ENCODE results near the gene NOP53. TPM values are rescaled to one million over a fixed set of nuclear protein-coding genes. Genes with fewer than 3 reads are reported as not detected.
"Not testable (repeated sequence)": the region's sequence is repeated elsewhere in the genome, so short reads cannot be mapped to it uniquely, and the experiment has no call there.

The NOP53 gene
- total and polyA plus RNA-seq, 8 donors, result 297 to 576 (median 392) TPM

DNA sequence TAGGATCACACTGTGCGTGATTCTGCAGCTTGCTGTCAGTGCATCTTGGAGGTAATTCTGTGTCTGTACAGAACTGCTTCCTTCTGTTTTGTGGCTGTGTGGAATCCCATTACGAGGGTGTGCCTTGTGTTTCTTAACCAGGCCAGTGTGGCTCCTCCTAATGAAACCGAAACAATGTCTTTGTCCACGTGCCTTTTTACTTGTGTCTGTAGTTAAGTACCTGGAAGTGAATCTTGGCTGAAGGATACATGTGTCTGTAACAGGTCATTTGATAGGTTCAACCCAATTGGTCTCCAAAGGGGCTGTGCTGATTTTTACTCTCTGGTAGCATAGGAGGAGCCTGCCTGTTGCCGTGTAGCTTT lies 13.1 kb downstream of the NOP53 start:
- intact Hi-C loops (cut with DNase I), result no loop called here
- Histone ChIP-seq H3K27me3 (no peaks in the 10 kb centered on the region), H3K27ac (no peak overlapping the region), H3K9me3 (no peaks in the 10 kb centered on the region), H3K4me3 (no peak overlapping the region), H3K4me1 (peaks cover 0 to 7% (median 6%) of the 10 kb centered on the region in 3 donors), H3K36me3 (peaks cover 0 to 43% (median 33%) of the 10 kb centered on the region in 3 donors)
- 94% methylated on average over 5 of the region's 5 CpGs for WGBS, 2 donors
- FAIRE-seq, result no peak
- no peak for DNase-seq
- ATAC-seq, result no peak
- TF ChIP-seq, protein P1, sequence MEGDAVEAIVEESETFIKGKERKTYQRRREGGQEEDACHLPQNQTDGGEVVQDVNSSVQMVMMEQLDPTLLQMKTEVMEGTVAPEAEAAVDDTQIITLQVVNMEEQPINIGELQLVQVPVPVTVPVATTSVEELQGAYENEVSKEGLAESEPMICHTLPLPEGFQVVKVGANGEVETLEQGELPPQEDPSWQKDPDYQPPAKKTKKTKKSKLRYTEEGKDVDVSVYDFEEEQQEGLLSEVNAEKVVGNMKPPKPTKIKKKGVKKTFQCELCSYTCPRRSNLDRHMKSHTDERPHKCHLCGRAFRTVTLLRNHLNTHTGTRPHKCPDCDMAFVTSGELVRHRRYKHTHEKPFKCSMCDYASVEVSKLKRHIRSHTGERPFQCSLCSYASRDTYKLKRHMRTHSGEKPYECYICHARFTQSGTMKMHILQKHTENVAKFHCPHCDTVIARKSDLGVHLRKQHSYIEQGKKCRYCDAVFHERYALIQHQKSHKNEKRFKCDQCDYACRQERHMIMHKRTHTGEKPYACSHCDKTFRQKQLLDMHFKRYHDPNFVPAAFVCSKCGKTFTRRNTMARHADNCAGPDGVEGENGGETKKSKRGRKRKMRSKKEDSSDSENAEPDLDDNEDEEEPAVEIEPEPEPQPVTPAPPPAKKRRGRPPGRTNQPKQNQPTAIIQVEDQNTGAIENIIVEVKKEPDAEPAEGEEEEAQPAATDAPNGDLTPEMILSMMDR (IDR thresholded peaks at IDR 0.05), result no peak

DNA sequence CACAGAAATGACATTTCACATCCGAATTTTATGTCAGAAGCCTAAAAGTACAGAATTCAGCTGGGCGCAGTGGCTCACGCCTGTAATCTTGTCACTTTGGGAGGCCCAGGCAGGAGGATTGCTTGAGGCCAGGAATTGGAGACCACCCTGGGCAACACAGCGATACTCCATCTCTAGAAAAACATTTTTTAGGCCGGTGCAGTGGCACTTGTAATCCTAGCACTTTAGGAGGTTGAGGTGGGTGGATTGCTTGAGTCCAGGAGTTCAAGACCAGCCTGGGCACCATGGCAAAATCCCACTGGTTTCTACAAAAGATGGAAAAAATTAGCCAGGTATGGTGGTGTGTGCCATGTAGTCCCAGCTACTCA lies 15.3 kb downstream of the NOP53 start:
- intact Hi-C loops (cut with DNase I), result no loop called here
- no peak for FAIRE-seq
- H3K36me3 ChIP-seq, result peaks cover 0 to 22% (median 19%) of the 10 kb centered on the region in 3 donors

GRCh38 chr19:47761566-47761965 lies 16.2 kb downstream of the NOP53 start:
- Histone ChIP-seq H3K36me3 (peaks cover 0 to 12% (median 10%) of the 10 kb centered on the region in 3 donors), H3K27me3 (no peaks in the 10 kb centered on the region), H3K4me3 (no peak overlapping the region), H3K27ac (no peak overlapping the region), H3K4me1 (peaks cover 0 to 7% (median 6%) of the 10 kb centered on the region in 3 donors), H3K9me3 (no peaks in the 10 kb centered on the region)
- no peak for ATAC-seq
- no peak for DNase-seq
- TF ChIP-seq, protein P1 (IDR thresholded peaks at IDR 0.05), result no peak
- no peak for FAIRE-seq
- WGBS, 2 donors, result 63 to 64% methylated on average over 5 of the region's 5 CpGs
- intact Hi-C loops (cut with DNase I), result no loop called here

More for the DNA sequence above, 15.3 kb downstream of the NOP53 start:
- TF ChIP-seq, protein P1 (IDR thresholded peaks at IDR 0.05), result no peak
- ATAC-seq, result no peak
- no peak overlapping the region for H3K4me3 ChIP-seq
- no peaks in the 10 kb centered on the region for H3K9me3 ChIP-seq
- H3K27me3 ChIP-seq, result no peaks in the 10 kb centered on the region
- H3K27ac ChIP-seq, result no peak overlapping the region
- no peak for DNase-seq
- 70 to 76% methylated on average over 5 of the region's 5 CpGs for WGBS, 2 donors
- peaks cover 0 to 7% (median 6%) of the 10 kb centered on the region in 3 donors for H3K4me1 ChIP-seq

DNA sequence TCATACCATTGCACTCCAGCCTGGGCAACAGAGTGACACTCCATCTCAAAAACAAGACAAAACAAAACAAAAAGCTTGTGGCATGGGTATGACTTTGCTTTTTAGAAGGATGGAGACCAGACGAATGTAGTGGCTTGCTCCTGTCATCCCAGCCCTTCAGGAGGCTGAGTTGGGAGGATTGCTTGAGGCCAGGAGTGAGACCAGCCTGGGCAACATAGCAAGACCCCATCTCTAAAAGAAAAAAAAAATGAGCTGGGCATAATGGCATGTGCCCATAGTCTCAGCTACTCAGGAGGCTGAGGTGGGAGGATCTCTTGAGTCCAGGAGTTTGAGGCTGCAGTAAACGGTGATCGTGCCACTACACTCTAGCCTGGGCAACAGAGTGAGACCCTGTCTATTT lies 16.8 kb downstream of the NOP53 start:
- intact Hi-C loops (cut with DNase I), result no loop called here
- H3K4me3 ChIP-seq, result no peak overlapping the region
- peaks cover 0 to 7% (median 6%) of the 10 kb centered on the region in 3 donors for H3K36me3 ChIP-seq
- H3K9me3 ChIP-seq, result no peaks in the 10 kb centered on the region
- no peaks in the 10 kb centered on the region for H3K27me3 ChIP-seq
- WGBS, 2 donors, result 56 to 59% methylated on average over 3 of the region's 3 CpGs
- DNase-seq, result no peak
- peaks cover 0 to 7% (median 6%) of the 10 kb centered on the region in 3 donors for H3K4me1 ChIP-seq
- TF ChIP-seq, protein P1 (IDR thresholded peaks at IDR 0.05), result no peak
- no peak for FAIRE-seq
- H3K27ac ChIP-seq, result no peak overlapping the region
- ATAC-seq, result no peak

DNA sequence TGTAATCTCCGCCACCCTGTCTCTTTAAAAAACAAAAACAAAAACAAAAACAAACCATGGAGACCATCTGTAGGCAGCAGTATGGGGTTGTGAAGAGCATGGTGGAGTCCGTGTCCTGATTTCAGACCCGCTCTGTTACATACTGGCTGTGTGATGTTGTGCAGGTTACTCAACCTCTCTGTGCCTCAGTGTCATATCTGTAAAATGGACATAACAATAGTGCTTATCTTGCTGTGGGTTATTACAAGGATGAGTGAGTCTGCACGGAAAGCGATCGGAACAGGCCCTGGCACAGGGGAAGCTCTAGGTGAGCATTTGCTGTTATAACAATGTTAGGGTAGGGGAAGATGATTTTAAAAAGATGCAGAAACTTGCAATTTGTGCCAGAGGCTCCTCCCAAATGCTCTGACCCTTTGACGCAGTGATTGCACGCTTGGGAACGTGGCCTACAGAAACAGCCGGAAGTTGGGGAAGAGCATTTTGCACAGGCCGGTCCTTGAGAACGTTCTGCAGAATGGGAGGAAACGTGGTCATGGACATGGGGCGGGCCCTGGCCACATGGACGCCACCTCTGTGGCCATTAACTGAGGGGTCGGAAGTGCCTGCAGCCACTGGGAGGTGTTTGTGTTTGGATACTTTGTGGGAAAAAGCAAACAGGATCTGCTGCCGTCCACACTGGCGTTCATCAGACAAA lies 17.4 kb downstream of the NOP53 start:
- H3K4me1 ChIP-seq, result peaks cover 0 to 4% (median 3%) of the 10 kb centered on the region in 3 donors
- H3K9me3 ChIP-seq, result no peaks in the 10 kb centered on the region
- H3K27me3 ChIP-seq, result no peaks in the 10 kb centered on the region
- H3K36me3 ChIP-seq, result peaks cover 0 to 7% (median 0%) of the 10 kb centered on the region in 3 donors
- WGBS, 2 donors, result 75% methylated on average over 18 of the region's 18 CpGs
- FAIRE-seq (no peak), DNase-seq (no peak), ATAC-seq (no peak)
- TF ChIP-seq, protein P1 (IDR thresholded peaks at IDR 0.05), result no peak
- no peak overlapping the region for H3K4me3 ChIP-seq
- intact Hi-C loops (cut with DNase I), result no loop called here
- H3K27ac ChIP-seq, result no peak overlapping the region

- intact Hi-C loops (cut with DNase I), result loop anchor here in 1 of 3 donors (2.0 kb wide), 1 partner anchor 22 kb away; no protein-coding TSS in a partner anchor
- H3K27ac ChIP-seq, H3K9me3 ChIP-seq, H3K4me1 ChIP-seq, DNase-seq, H3K27me3 ChIP-seq, FAIRE-seq, H3K36me3 ChIP-seq, ATAC-seq, H3K4me3 ChIP-seq: not testable (repeated sequence)
- 73 to 84% methylated on average over 3 of the region's 3 CpGs for whole genome bisulfite sequencing, 2 donors
Measured at GRCh38 chr19:47764705-47765104, 19.4 kb downstream of the NOP53 start.

All from pancreas (tissue), 10 donors.